Measurements from ENCODE around the gene SACM1L.

The SACM1L gene

DNA sequence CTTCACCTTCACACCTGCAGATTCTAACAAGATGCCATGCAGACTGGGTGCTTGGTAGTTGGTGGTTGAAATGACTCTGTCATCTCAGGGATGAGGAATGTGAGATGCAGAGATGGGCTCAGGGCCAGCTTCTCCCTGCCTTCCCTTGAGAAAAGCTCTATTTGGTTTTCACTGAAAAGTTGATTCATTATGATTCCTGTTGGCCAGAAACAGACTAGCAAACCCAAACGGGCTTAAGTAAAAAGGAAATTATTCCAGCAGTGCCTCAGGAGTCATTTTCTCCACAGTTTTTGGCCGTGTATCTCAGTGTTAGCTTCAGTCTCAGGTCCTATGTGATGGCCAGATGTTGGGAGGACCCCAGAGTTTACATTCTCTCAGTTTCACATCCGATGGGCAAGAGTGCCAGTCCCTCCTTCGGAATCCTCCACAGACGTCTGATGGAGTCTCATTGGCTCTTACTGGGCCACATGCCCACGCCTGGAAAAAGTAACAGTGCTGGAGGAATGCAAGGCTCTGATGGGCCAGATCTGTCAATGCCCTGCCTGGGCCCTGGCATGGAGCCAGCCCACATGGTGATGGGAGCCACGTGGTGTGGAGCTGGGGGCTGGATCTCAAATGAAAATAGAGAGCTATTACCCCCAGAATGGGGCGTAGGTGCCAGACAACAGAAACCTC is 22.3 kb upstream of the SACM1L start:
- Histone ChIP-seq H3K9me2 (replicated peaks; ENCODE audit: control insufficient read depth, low read length) (no peaks in the 10 kb centered on the region), H3K4me3 (ENCODE audit: low read length) (no peak overlapping the region), H3K4me1 (ENCODE audit: control insufficient read depth, low read length) (peaks cover 16% of the 10 kb centered on the region), H3K79me2 (ENCODE audit: control insufficient read depth, low read length) (no peaks in the 10 kb centered on the region), H3K36me3 (ENCODE audit: control insufficient read depth, low read length) (no peaks in the 10 kb centered on the region), H3F3A (ENCODE audit: control insufficient read depth, insufficient read depth) (no peaks in the 10 kb centered on the region), H4K20me1 (ENCODE audit: control insufficient read depth, insufficient read depth, low read depth, low read length) (no peaks in the 10 kb centered on the region; the same call in 1 of the 2 replicates), H3K27ac (ENCODE audit: low read depth, low read length) (no peak overlapping the region), H3K4me2 (ENCODE audit: low read length) (no peak overlapping the region), H3K27me3 (ENCODE audit: control insufficient read depth, low read length) (peaks cover 9% of the 10 kb centered on the region), H3K9me3 (ENCODE audit: control insufficient read depth, insufficient read depth, low read length) (no peaks in the 10 kb centered on the region)
- TF ChIP-seq, protein P1, sequence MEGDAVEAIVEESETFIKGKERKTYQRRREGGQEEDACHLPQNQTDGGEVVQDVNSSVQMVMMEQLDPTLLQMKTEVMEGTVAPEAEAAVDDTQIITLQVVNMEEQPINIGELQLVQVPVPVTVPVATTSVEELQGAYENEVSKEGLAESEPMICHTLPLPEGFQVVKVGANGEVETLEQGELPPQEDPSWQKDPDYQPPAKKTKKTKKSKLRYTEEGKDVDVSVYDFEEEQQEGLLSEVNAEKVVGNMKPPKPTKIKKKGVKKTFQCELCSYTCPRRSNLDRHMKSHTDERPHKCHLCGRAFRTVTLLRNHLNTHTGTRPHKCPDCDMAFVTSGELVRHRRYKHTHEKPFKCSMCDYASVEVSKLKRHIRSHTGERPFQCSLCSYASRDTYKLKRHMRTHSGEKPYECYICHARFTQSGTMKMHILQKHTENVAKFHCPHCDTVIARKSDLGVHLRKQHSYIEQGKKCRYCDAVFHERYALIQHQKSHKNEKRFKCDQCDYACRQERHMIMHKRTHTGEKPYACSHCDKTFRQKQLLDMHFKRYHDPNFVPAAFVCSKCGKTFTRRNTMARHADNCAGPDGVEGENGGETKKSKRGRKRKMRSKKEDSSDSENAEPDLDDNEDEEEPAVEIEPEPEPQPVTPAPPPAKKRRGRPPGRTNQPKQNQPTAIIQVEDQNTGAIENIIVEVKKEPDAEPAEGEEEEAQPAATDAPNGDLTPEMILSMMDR (IDR thresholded peaks at IDR 0.05; ENCODE audit: low read depth, low read length, poor library complexity, severe bottlenecking), result no peak
- no peak for TF ChIP-seq EZH2phosphoT487 (IDR thresholded peaks at IDR 0.05; ENCODE audit: borderline replicate concordance, low read length)

DNA sequence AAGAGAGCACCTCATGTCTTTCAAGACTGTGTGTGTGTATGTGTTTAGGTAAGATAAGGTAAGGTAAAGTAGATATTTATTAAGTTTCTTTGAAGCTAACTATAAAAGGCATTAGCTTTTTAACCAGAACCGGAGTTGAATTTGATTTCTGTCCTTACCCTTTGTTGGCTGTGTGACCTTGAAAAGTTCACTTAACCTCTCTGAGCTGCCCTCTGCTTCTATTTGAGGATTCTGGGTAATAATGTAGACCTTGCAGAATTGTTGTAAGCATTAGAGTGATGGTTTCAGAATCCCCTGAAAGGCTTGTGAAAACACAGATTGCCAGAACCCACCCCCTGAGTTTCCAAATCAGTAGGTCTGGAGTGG is 21.6 kb upstream of the SACM1L start:
- no peaks in the 10 kb centered on the region for H3K9me2 ChIP-seq (replicated peaks; ENCODE audit: control insufficient read depth, low read length)
- H3F3A ChIP-seq (ENCODE audit: control insufficient read depth, insufficient read depth), result no peaks in the 10 kb centered on the region
- H3K4me2 ChIP-seq (ENCODE audit: low read length), result no peak overlapping the region
- peaks cover 16% of the 10 kb centered on the region for H3K4me1 ChIP-seq (ENCODE audit: control insufficient read depth, low read length)
- no peaks in the 10 kb centered on the region for H3K9me3 ChIP-seq (ENCODE audit: control insufficient read depth, insufficient read depth, low read length)
- no peak overlapping the region for H3K4me3 ChIP-seq (ENCODE audit: low read length)
- peaks cover 9% of the 10 kb centered on the region for H3K27me3 ChIP-seq (ENCODE audit: control insufficient read depth, low read length)
- H3K36me3 ChIP-seq (ENCODE audit: control insufficient read depth, low read length), result no peaks in the 10 kb centered on the region
- H4K20me1 ChIP-seq (ENCODE audit: control insufficient read depth, insufficient read depth, low read depth, low read length), result no peaks in the 10 kb centered on the region; the same call in 1 of the 2 replicates
- TF ChIP-seq EZH2phosphoT487 (IDR thresholded peaks at IDR 0.05; ENCODE audit: borderline replicate concordance, low read length), result no peak
- TF ChIP-seq, protein P1 (IDR thresholded peaks at IDR 0.05; ENCODE audit: low read depth, low read length, poor library complexity, severe bottlenecking), result no peak
- H3K79me2 ChIP-seq (ENCODE audit: control insufficient read depth, low read length), result no peaks in the 10 kb centered on the region
- H3K27ac ChIP-seq (ENCODE audit: low read depth, low read length), result no peak overlapping the region

DNA sequence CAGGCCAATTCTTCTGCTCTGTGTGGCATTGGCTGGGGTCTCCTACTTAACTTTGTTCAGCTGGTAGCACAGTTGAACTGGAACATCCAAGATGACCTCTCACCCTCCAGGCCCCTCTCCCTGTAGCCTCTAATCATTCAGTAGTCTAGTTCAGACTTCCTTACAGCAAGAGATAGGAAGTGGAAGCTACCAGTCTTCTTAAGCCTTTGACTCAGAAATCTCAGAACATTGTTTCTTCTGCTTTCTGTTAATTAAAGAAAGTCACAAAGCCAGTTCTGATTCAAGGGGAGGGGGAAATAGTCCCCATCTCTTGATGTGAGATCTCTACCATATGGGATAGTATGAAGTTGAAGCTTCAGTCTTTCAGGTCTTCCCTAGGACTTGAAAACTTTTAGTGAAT is 18.8 kb upstream of the SACM1L start:
- no peaks in the 10 kb centered on the region for H3K9me2 ChIP-seq (replicated peaks; ENCODE audit: control insufficient read depth, low read length)
- H3K9me3 ChIP-seq (ENCODE audit: control insufficient read depth, insufficient read depth, low read length), result no peaks in the 10 kb centered on the region
- H3K79me2 ChIP-seq (ENCODE audit: control insufficient read depth, low read length), result no peaks in the 10 kb centered on the region
- no peak overlapping the region for H3K27ac ChIP-seq (ENCODE audit: low read depth, low read length)
- H3K27me3 ChIP-seq (ENCODE audit: control insufficient read depth, low read length), result no peaks in the 10 kb centered on the region
- H3K4me2 ChIP-seq (ENCODE audit: low read length), result no peak overlapping the region
- TF ChIP-seq, protein P1 (IDR thresholded peaks at IDR 0.05; ENCODE audit: low read depth, low read length, poor library complexity, severe bottlenecking), result no peak
- no peak for TF ChIP-seq EZH2phosphoT487 (IDR thresholded peaks at IDR 0.05; ENCODE audit: borderline replicate concordance, low read length)
- peaks cover 2% of the 10 kb centered on the region; the same call in 1 of the 2 replicates for H3K4me1 ChIP-seq (ENCODE audit: control insufficient read depth, low read length)
- H3K36me3 ChIP-seq (ENCODE audit: control insufficient read depth, low read length), result no peaks in the 10 kb centered on the region
- H3F3A ChIP-seq (ENCODE audit: control insufficient read depth, insufficient read depth), result no peaks in the 10 kb centered on the region
- H4K20me1 ChIP-seq (ENCODE audit: control insufficient read depth, insufficient read depth, low read depth, low read length), result no peaks in the 10 kb centered on the region
- no peak overlapping the region for H3K4me3 ChIP-seq (ENCODE audit: low read length)

All from DOHH2 (cell line).